ENCODE data around the gene SERPINH1.

DNA sequence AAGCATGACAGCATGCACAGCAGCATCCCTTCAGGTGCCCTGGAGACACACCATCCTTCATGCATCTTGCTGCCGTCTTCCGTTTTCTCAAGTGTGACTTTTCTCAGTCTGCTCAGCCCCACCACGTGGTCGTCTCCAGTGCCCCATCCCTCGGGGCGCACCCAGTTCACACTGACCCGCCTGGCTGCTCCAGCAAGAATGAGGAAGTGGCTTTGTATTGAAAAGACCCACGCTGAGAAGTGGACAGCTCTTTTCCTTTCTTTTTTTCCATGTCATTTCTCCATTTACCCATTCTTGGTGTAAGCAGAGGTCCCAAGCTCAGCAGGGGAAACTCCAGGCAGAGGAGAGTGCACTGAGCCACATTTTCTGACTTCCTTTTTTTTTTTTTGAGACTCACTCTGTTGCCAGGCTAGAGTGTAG is 14.5 kb downstream of the SERPINH1 start:
- no peak for TF ChIP-seq EZH2 (optimal IDR thresholded peaks at IDR 0.05; ENCODE audit: low read depth, low read length)
- TF ChIP-seq, protein P1, sequence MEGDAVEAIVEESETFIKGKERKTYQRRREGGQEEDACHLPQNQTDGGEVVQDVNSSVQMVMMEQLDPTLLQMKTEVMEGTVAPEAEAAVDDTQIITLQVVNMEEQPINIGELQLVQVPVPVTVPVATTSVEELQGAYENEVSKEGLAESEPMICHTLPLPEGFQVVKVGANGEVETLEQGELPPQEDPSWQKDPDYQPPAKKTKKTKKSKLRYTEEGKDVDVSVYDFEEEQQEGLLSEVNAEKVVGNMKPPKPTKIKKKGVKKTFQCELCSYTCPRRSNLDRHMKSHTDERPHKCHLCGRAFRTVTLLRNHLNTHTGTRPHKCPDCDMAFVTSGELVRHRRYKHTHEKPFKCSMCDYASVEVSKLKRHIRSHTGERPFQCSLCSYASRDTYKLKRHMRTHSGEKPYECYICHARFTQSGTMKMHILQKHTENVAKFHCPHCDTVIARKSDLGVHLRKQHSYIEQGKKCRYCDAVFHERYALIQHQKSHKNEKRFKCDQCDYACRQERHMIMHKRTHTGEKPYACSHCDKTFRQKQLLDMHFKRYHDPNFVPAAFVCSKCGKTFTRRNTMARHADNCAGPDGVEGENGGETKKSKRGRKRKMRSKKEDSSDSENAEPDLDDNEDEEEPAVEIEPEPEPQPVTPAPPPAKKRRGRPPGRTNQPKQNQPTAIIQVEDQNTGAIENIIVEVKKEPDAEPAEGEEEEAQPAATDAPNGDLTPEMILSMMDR (IDR thresholded peaks at IDR 0.05; ENCODE audit: low read length), result no peak
- no peak for TF ChIP-seq EZH2phosphoT487 (IDR thresholded peaks at IDR 0.05; ENCODE audit: low read length)

Measured in MM.1S (cell line).